Measurements from ENCODE around the gene ABHD2.

GRCh38 chr15:89243046-89243690 lies 154.9 kb downstream of the ABHD2 start:
- TF ChIP-seq, protein P1, sequence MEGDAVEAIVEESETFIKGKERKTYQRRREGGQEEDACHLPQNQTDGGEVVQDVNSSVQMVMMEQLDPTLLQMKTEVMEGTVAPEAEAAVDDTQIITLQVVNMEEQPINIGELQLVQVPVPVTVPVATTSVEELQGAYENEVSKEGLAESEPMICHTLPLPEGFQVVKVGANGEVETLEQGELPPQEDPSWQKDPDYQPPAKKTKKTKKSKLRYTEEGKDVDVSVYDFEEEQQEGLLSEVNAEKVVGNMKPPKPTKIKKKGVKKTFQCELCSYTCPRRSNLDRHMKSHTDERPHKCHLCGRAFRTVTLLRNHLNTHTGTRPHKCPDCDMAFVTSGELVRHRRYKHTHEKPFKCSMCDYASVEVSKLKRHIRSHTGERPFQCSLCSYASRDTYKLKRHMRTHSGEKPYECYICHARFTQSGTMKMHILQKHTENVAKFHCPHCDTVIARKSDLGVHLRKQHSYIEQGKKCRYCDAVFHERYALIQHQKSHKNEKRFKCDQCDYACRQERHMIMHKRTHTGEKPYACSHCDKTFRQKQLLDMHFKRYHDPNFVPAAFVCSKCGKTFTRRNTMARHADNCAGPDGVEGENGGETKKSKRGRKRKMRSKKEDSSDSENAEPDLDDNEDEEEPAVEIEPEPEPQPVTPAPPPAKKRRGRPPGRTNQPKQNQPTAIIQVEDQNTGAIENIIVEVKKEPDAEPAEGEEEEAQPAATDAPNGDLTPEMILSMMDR (IDR thresholded peaks at IDR 0.05), result no peak
- TF ChIP-seq EP300 (IDR thresholded peaks at IDR 0.05; ENCODE audit: low read depth), result no peak
- TF ChIP-seq POLR2AphosphoS5 (IDR thresholded peaks at IDR 0.05), result no peak
